GM23248 (cell line): ENCODE measurements around the gene APBA2. TPM values are rescaled to one million over a fixed set of nuclear protein-coding genes. Genes with fewer than 3 reads are reported as not detected.

Experiments
- DNase-seq: peaks from one replicate; pipeline ENCODE4 v3.0.0-alpha.2; 2015
- H2AFZ ChIP-seq: fragments of 200-600 bp; sonication (generic); 2 replicates; pipeline ENCODE4 v1.6.1; 2016; ENCODE audit warnings: antibody characterized with exemption
- H3F3A ChIP-seq: fragments of 200-600 bp; sonication (generic); 2 replicates; pipeline ENCODE4 v1.6.1; 2016; ENCODE audit warnings: mild to moderate bottlenecking, antibody characterized with exemption, mixed run types; ENCODE audit not compliant: insufficient read depth
- H3K27ac ChIP-seq: fragments of 200-600 bp; sonication (generic); 2 replicates; pipeline ENCODE4 v1.5.1; 2016; ENCODE audit warnings: mild to moderate bottlenecking
- H3K27me3 ChIP-seq: fragments of 200-600 bp; sonication (generic); replicated peaks from 2 replicates; pipeline ENCODE4 v1.6.1; 2016; ENCODE audit warnings: mild to moderate bottlenecking; ENCODE audit not compliant: insufficient read depth
- H3K36me3 ChIP-seq: fragments of 200-600 bp; sonication (generic); 2 replicates; pipeline ENCODE4 v1.6.1; 2016; ENCODE audit warnings: low read depth, mild to moderate bottlenecking
- H3K4me1 ChIP-seq: fragments of 200-600 bp; sonication (generic); 2 replicates; pipeline ENCODE4 v1.6.1; 2016; ENCODE audit warnings: mild to moderate bottlenecking; ENCODE audit not compliant: insufficient read depth
- H3K4me2 ChIP-seq: fragments of 200-600 bp; sonication (generic); one replicate; pipeline ENCODE4 v1.6.1; 2016; ENCODE audit warnings: mild to moderate bottlenecking; ENCODE audit not compliant: unreplicated experiment
- H3K4me3 ChIP-seq: fragments of 200-600 bp; sonication (generic); 2 replicates; pipeline ENCODE4 v1.5.1; 2016; ENCODE audit warnings: mild to moderate bottlenecking
- H3K79me2 ChIP-seq: fragments of 200-600 bp; sonication (generic); 2 replicates; pipeline ENCODE4 v1.6.1; 2016; ENCODE audit warnings: mild to moderate bottlenecking; ENCODE audit not compliant: insufficient read depth
- H3K9ac ChIP-seq: fragments of 200-600 bp; sonication (generic); 2 replicates; pipeline ENCODE4 v1.6.1; 2016; ENCODE audit warnings: mild to moderate bottlenecking
- H3K9me2 ChIP-seq: fragments of 200-600 bp; sonication (generic); 2 replicates; pipeline ENCODE4 v1.6.1; 2016; ENCODE audit warnings: mixed run types, mild to moderate bottlenecking, moderate library complexity; ENCODE audit not compliant: insufficient read depth
- H3K9me3 ChIP-seq: fragments of 200-600 bp; sonication (generic); one replicate; pipeline ENCODE4 v1.6.1; 2017; ENCODE audit warnings: low read depth
- H4K20me1 ChIP-seq: fragments of 200-600 bp; sonication (generic); 2 replicates; pipeline ENCODE4 v1.6.0; 2016; ENCODE audit not compliant: insufficient read depth
- EZH2 ChIP-seq: fragments of 200-600 bp; sonication (generic); IDR thresholded peaks from 2 replicates; pipeline ENCODE4 v1.6.1; 2018; ENCODE audit warnings: antibody characterized with exemption, mild to moderate bottlenecking; ENCODE audit not compliant: insufficient read depth, poor library complexity, severe bottlenecking
- EZH2phosphoT487 ChIP-seq: fragments of 200-600 bp; sonication (generic); IDR thresholded peaks from 2 replicates; pipeline ENCODE4 v1.6.1; 2018; ENCODE audit warnings: antibody characterized with exemption, moderate library complexity, mild to moderate bottlenecking, low read depth; ENCODE audit not compliant: insufficient read depth
- WGBS, 2 experiments: methylation state at CpG; one replicate each; pipeline ENCODE4 v1.1.6; 2015 to 2017; ENCODE audit warnings: low lambda C conversion rate in 2 of 2, low coverage in 1 of 2; ENCODE audit errors: missing lambda C conversion rate in 2 of 2; 5-methylcytosine and 5-hydroxymethylcytosine counted together
- in situ Hi-C: fragments of 300-500 bp; cut with MboI; formaldehyde crosslinking; loops from 2 replicates; pipeline ENCODE4 v1.15.0; 2020
- polyA plus RNA-seq: library from polyadenylated mRNA; unstranded; fragments of >200 nt; fragmentation: Nextera tagmentation; extraction: Ambion mirVana; gene quantifications from 2 replicates; pipeline ENCODE4 v1.2.1, GENCODE V29; 2016
- total RNA-seq: library from RNA; depleted of rRNA; stranded (reverse); fragments of >200 nt; shearing (Covaris generic); gene quantifications from 2 replicates; pipeline ENCODE4 v1.2.3, GENCODE V29; 2014

The APBA2 gene
- total and polyA plus RNA-seq, 2 experiments from 2014 or later: 0.23 to 0.65 TPM

GRCh38 chr15:29133321-29133720 lies 247.5 kb downstream of the APBA2 start:
- H3K4me1 ChIP-seq: no peaks in the 10 kb centered on the region
- TF ChIP-seq EZH2 (no peak), EZH2phosphoT487 (no peak)
- H3K27ac ChIP-seq: no peak overlapping the region
- no peak overlapping the region for H3K4me2 ChIP-seq
- H3K79me2 ChIP-seq: no peaks in the 10 kb centered on the region
- no peaks in the 10 kb centered on the region for H3F3A ChIP-seq
- H4K20me1 ChIP-seq: no peaks in the 10 kb centered on the region
- no peaks in the 10 kb centered on the region for H3K9me2 ChIP-seq
- no peaks in the 10 kb centered on the region for H3K9me3 ChIP-seq
- no peaks in the 10 kb centered on the region for H3K36me3 ChIP-seq
- H3K27me3 ChIP-seq: peaks cover 3% of the 10 kb centered on the region; the same call in 1 of the 2 replicates
- in situ Hi-C loops: loop anchor here (5.0 kb wide), 1 partner anchor 49 kb away; no protein-coding TSS in a partner anchor
- no peak overlapping the region for H3K9ac ChIP-seq
- H3K4me3 ChIP-seq: no peak overlapping the region
- no peak overlapping the region for H2AFZ ChIP-seq
- no peak for DNase-seq
- 64 to 66% methylated on average over 7 to 8 of the region's 8 CpGs for WGBS, 2 experiments

- Histone ChIP-seq H3K27me3 (peaks cover 3% of the 10 kb centered on the region; the same call in 1 of the 2 replicates), H3K9me3 (no peaks in the 10 kb centered on the region), H3F3A (no peaks in the 10 kb centered on the region), H3K79me2 (no peaks in the 10 kb centered on the region), H3K4me3 (no peak overlapping the region), H2AFZ (no peak overlapping the region), H3K36me3 (no peaks in the 10 kb centered on the region), H3K4me1 (no peaks in the 10 kb centered on the region), H3K9ac (no peak overlapping the region), H3K27ac (no peak overlapping the region), H3K9me2 (no peaks in the 10 kb centered on the region), H4K20me1 (no peaks in the 10 kb centered on the region), H3K4me2 (no peak overlapping the region)
- 69 to 88% methylated on average over 5 of the region's 5 CpGs for WGBS, 2 experiments
- in situ Hi-C loops: loop anchor here (5.0 kb wide), 1 partner anchor 49 kb away; no protein-coding TSS in a partner anchor
- TF ChIP-seq EZH2 (no peak), EZH2phosphoT487 (no peak)
- DNase-seq: no peak
These were observed 248.0 kb downstream of the APBA2 start for GRCh38 chr15:29133791-29134190.

- 87 to 90% methylated on average over 6 of the region's 6 CpGs for WGBS, 2 experiments
- DNase-seq: no peak
- no peak overlapping the region for H2AFZ ChIP-seq
- H3K79me2 ChIP-seq: no peaks in the 10 kb centered on the region
- no peaks in the 10 kb centered on the region for H3K9me2 ChIP-seq
- no peaks in the 10 kb centered on the region for H3K36me3 ChIP-seq
- H3K9ac ChIP-seq: no peak overlapping the region
- H3K4me2 ChIP-seq: no peak overlapping the region
- H4K20me1 ChIP-seq: no peaks in the 10 kb centered on the region
- H3K27ac ChIP-seq: no peak overlapping the region
- no peaks in the 10 kb centered on the region for H3K9me3 ChIP-seq
- TF ChIP-seq EZH2phosphoT487 (no peak), EZH2 (no peak)
- in situ Hi-C loops: loop anchor here (5.0 kb wide), 1 partner anchor 48 kb away; no protein-coding TSS in a partner anchor
- H3F3A ChIP-seq: no peaks in the 10 kb centered on the region
- no peak overlapping the region for H3K4me3 ChIP-seq
- H3K4me1 ChIP-seq: no peaks in the 10 kb centered on the region
- H3K27me3 ChIP-seq: peaks cover 3% of the 10 kb centered on the region; the same call in 1 of the 2 replicates
These were observed 248.5 kb downstream of the APBA2 start for GRCh38 chr15:29134239-29134638.

GRCh38 chr15:29134641-29135308 lies 249.0 kb downstream of the APBA2 start:
- TF ChIP-seq EZH2phosphoT487: no peak
- no peak for TF ChIP-seq EZH2
- no peak overlapping the region for H3K27ac ChIP-seq
- no peaks in the 10 kb centered on the region for H3K79me2 ChIP-seq
- 32 to 34% methylated on average over 14 of the region's 14 CpGs for WGBS, 2 experiments
- H3K4me2 ChIP-seq: no peak overlapping the region
- peaks cover 3% of the 10 kb centered on the region; the same call in 1 of the 2 replicates for H3K27me3 ChIP-seq
- H3K9me2 ChIP-seq: no peaks in the 10 kb centered on the region
- H2AFZ ChIP-seq: no peak overlapping the region
- H3K9ac ChIP-seq: no peak overlapping the region
- H4K20me1 ChIP-seq: no peaks in the 10 kb centered on the region
- no peaks in the 10 kb centered on the region for H3K9me3 ChIP-seq
- H3K36me3 ChIP-seq: no peaks in the 10 kb centered on the region
- no peak for DNase-seq
- no peak overlapping the region for H3K4me3 ChIP-seq
- in situ Hi-C loops: loop anchor here (5.0 kb wide), 1 partner anchor 48 kb away; no protein-coding TSS in a partner anchor
- H3F3A ChIP-seq: no peaks in the 10 kb centered on the region
- H3K4me1 ChIP-seq: no peaks in the 10 kb centered on the region
